HG02943 (cell line): ENCODE measurements around the gene FHAD1.
"Not testable (repeated sequence)": the region's sequence is repeated elsewhere in the genome, so short reads cannot be mapped to it uniquely, and the experiment has no call there.

ENCODE experiments used
- ATAC-seq: cut with Tn5 transposase; IDR thresholded peaks from one replicate; pipeline ENCODE4 v1.9.1; 2021; ENCODE audit warnings: mild to moderate bottlenecking, low read depth, moderate library complexity; ENCODE audit not compliant: unreplicated experiment

Gene FHAD1

GRCh38 chr1:15299806-15300205, 52.8 kb downstream of the FHAD1 start:
- ATAC-seq, result no peak

- ATAC-seq, result no peak
Measured at GRCh38 chr1:15303935-15304334, 56.9 kb downstream of the FHAD1 start.

- no peak for ATAC-seq
Measured at GRCh38 chr1:15304708-15305467, 57.9 kb downstream of the FHAD1 start.

GRCh38 chr1:15305468-15305770, 58.4 kb downstream of the FHAD1 start:
- ATAC-seq, result no peak

- not testable (repeated sequence) for ATAC-seq
Measured at GRCh38 chr1:15306352-15306751, 59.3 kb downstream of the FHAD1 start.

GRCh38 chr1:15308135-15308534, 61.1 kb downstream of the FHAD1 start:
- no peak for ATAC-seq

- ATAC-seq, result no peak
Measured at GRCh38 chr1:15308621-15309027, 61.6 kb downstream of the FHAD1 start.

- no peak for ATAC-seq
Measured at GRCh38 chr1:15309687-15310086, 62.7 kb downstream of the FHAD1 start.

- ATAC-seq, result no peak
Measured at GRCh38 chr1:15310544-15310943, 63.5 kb downstream of the FHAD1 start.

- no peak for ATAC-seq
Measured at GRCh38 chr1:15311122-15311822, 64.2 kb downstream of the FHAD1 start.

GRCh38 chr1:15311880-15312279, 64.9 kb downstream of the FHAD1 start:
- no peak for ATAC-seq

GRCh38 chr1:15312626-15313411, 65.8 kb downstream of the FHAD1 start:
- ATAC-seq, result no peak

- no peak for ATAC-seq
Measured at GRCh38 chr1:15314328-15315281, 67.6 kb downstream of the FHAD1 start.

GRCh38 chr1:15315815-15316214, 68.8 kb downstream of the FHAD1 start:
- ATAC-seq, result no peak

- no peak for ATAC-seq
Measured at GRCh38 chr1:15316510-15316909, 69.5 kb downstream of the FHAD1 start.

GRCh38 chr1:15320267-15320666, 73.2 kb downstream of the FHAD1 start:
- no peak for ATAC-seq

GRCh38 chr1:15321601-15322000, 74.6 kb downstream of the FHAD1 start:
- no peak for ATAC-seq

GRCh38 chr1:15322648-15323350, 75.8 kb downstream of the FHAD1 start:
- no peak for ATAC-seq

- ATAC-seq, result no peak
Measured at GRCh38 chr1:15323351-15323988, 76.4 kb downstream of the FHAD1 start.
